ENCODE results near the gene SH3PXD2A. TPM values are rescaled to one million over a fixed set of nuclear protein-coding genes. Genes with fewer than 3 reads are reported as not detected.
A peak's percentile ranks its signal among the peaks of the same experiment; 100 is the strongest.

Gene SH3PXD2A
- total RNA-seq, 2 experiments from 2014 or later, result 6.9 to 7.0 TPM

- intact Hi-C loops (cut with DNase I, micrococcal nuclease), result loop anchor here (1.0 kb wide), 1 partner anchor 81 kb away; no protein-coding TSS in a partner anchor
- ChIA-PET CTCF (interaction anchor here (0.6 to 2.1 kb wide), 7 partner anchors 10 to 91 kb away, joined by 3 to 30 read pairs (median 3); no protein-coding TSS in a partner anchor), POLR2A (no interaction called here)
- Histone ChIP-seq H3K36me3 (ENCODE audit: insufficient read depth, low read length) (peaks cover 2% of the 10 kb centered on the region), H3K4me3 (ENCODE audit: low read length) (no peak overlapping the region), H3K4me1 (ENCODE audit: insufficient read depth, low read length) (no peaks in the 10 kb centered on the region), H3K9me3 (ENCODE audit: control insufficient read depth in 1 of 2, insufficient read depth in 1 of 2, low read length in 2 of 2) (no peaks in the 10 kb centered on the region), H3K27ac (ENCODE audit: low read depth in 1 of 2, low read length in 2 of 2) (no peak overlapping the region), H3K27me3 (ENCODE audit: control insufficient read depth in 1 of 2, insufficient read depth in 2 of 2, low read length in 2 of 2) (no peaks in the 10 kb centered on the region)
- Mint-ChIP-seq H3K36me3 (ENCODE audit: low read depth) (peaks cover 4% of the 10 kb centered on the region), H3K4me1 (ENCODE audit: low read depth) (no peaks in the 10 kb centered on the region), H3K4me3 (no peak overlapping the region), H3K27ac (no peak overlapping the region), H3K9me3 (no peaks in the 10 kb centered on the region), H3K27me3 (no peaks in the 10 kb centered on the region)
- DNase-seq (peak; percentile 12 to 68 (median 40)), ATAC-seq (ENCODE audit: poor library complexity) (peak; percentile 64)
- peak; percentile 64 for TF ChIP-seq CTCF (IDR thresholded peaks at IDR 0.05)
These were observed 249.8 kb downstream of the SH3PXD2A start for GRCh38 chr10:103605359-103606096.

GRCh38 chr10:103603382-103603781, 252.0 kb downstream of the SH3PXD2A start:
- H3K36me3 ChIP-seq (ENCODE audit: insufficient read depth, low read length), result no peaks in the 10 kb centered on the region
- H3K27ac Mint-ChIP-seq, result no peak overlapping the region
- no peak for TF ChIP-seq CTCF (IDR thresholded peaks at IDR 0.05)
- CTCF ChIA-PET, result interaction anchor here (0.9 kb wide), 1 partner anchor 83 kb away, joined by 3 read pairs; no protein-coding TSS in a partner anchor
- H3K27me3 ChIP-seq (ENCODE audit: control insufficient read depth in 1 of 2, insufficient read depth in 2 of 2, low read length in 2 of 2), result no peaks in the 10 kb centered on the region
- POLR2A ChIA-PET, result no interaction called here
- H3K9me3 ChIP-seq (ENCODE audit: control insufficient read depth in 1 of 2, insufficient read depth in 1 of 2, low read length in 2 of 2), result no peaks in the 10 kb centered on the region
- ATAC-seq (ENCODE audit: poor library complexity) (no peak), DNase-seq (no peak)
- intact Hi-C loops (cut with DNase I, micrococcal nuclease), result no loop called here
- no peaks in the 10 kb centered on the region for H3K4me1 ChIP-seq (ENCODE audit: insufficient read depth, low read length)
- no peaks in the 10 kb centered on the region for H3K9me3 Mint-ChIP-seq
- no peak overlapping the region for H3K4me3 ChIP-seq (ENCODE audit: low read length)
- H3K4me3 Mint-ChIP-seq, result no peak overlapping the region
- no peaks in the 10 kb centered on the region for H3K27me3 Mint-ChIP-seq
- no peak overlapping the region for H3K27ac ChIP-seq (ENCODE audit: low read depth in 1 of 2, low read length in 2 of 2)
- H3K4me1 Mint-ChIP-seq (ENCODE audit: low read depth), result no peaks in the 10 kb centered on the region
- H3K36me3 Mint-ChIP-seq (ENCODE audit: low read depth), result peaks cover 4% of the 10 kb centered on the region

- H3K27me3 Mint-ChIP-seq, result no peaks in the 10 kb centered on the region
- Histone ChIP-seq H3K27me3 (ENCODE audit: control insufficient read depth in 1 of 2, insufficient read depth in 2 of 2, low read length in 2 of 2) (no peaks in the 10 kb centered on the region), H3K4me1 (ENCODE audit: insufficient read depth, low read length) (no peaks in the 10 kb centered on the region), H3K9me3 (ENCODE audit: control insufficient read depth in 1 of 2, insufficient read depth in 1 of 2, low read length in 2 of 2) (no peaks in the 10 kb centered on the region), H3K36me3 (ENCODE audit: insufficient read depth, low read length) (no peaks in the 10 kb centered on the region), H3K4me3 (ENCODE audit: low read length) (no peak overlapping the region), H3K27ac (ENCODE audit: low read depth in 1 of 2, low read length in 2 of 2) (no peak overlapping the region)
- ATAC-seq (ENCODE audit: poor library complexity) (no peak), DNase-seq (no peak)
- intact Hi-C loops (cut with DNase I, micrococcal nuclease), result no loop called here
- CTCF ChIA-PET, result no interaction called here
- POLR2A ChIA-PET, result no interaction called here
- H3K27ac Mint-ChIP-seq, result no peak overlapping the region
- H3K4me3 Mint-ChIP-seq, result no peak overlapping the region
- no peaks in the 10 kb centered on the region for H3K4me1 Mint-ChIP-seq (ENCODE audit: low read depth)
- no peak for TF ChIP-seq CTCF (IDR thresholded peaks at IDR 0.05)
- H3K9me3 Mint-ChIP-seq, result no peaks in the 10 kb centered on the region
- H3K36me3 Mint-ChIP-seq (ENCODE audit: low read depth), result peaks cover 4% of the 10 kb centered on the region
These were observed 252.6 kb downstream of the SH3PXD2A start for GRCh38 chr10:103602852-103603155.
